Frontal cortex (tissue), 4 donors: ENCODE data around the gene TLL1. TPM values are rescaled to one million over a fixed set of nuclear protein-coding genes. Genes with fewer than 3 reads are reported as not detected.

ENCODE experiments used
- DNase-seq, 2 donors: peaks; one replicate each; pipeline ENCODE4 v3.0.0; 2012; ENCODE audit warnings: low spot score in 2 of 2
- FAIRE-seq: peaks from 2 replicates; lab custom pipeline; 2012; peaks lifted over from hg19 to GRCh38; lab: Jason Lieb, UNC
- total RNA-seq: library from RNA; depleted of rRNA; stranded (reverse); fragments of >200 nt; gene quantifications from one replicate; pipeline ENCODE4 v1.2.3, GENCODE V29; 2014
- donor health status: control.
- donor health status: control.
- donor health status: control.

The TLL1 gene
- total RNA-seq, 1 donor from 2014 or later = 2.9 TPM

DNA sequence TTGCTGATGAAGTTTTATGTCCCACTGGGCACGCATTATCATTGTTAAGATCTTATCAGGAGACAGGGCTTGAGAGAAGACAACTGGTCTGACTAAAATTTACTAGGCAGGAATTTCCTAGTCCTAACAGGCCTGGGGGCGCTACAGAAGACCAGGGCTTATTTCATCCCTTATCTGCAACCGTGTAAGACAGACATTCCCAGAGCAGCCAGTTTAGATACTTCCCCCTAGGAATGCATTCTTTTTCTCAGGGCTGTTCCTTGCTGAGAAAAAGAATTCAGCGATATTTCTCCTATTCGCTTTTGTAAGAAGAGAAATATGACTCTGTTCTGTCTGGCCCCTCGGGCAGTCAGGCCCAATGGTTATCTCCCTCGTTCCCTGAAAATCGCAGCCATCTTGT lies 93.8 kb downstream of the TLL1 start:
- DNase-seq = no peak

GRCh38 chr4:165967486-165967885 lies 94.4 kb downstream of the TLL1 start:
- no peak for FAIRE-seq

More for the DNA sequence above, 93.8 kb downstream of the TLL1 start:
- no peak for FAIRE-seq

DNA sequence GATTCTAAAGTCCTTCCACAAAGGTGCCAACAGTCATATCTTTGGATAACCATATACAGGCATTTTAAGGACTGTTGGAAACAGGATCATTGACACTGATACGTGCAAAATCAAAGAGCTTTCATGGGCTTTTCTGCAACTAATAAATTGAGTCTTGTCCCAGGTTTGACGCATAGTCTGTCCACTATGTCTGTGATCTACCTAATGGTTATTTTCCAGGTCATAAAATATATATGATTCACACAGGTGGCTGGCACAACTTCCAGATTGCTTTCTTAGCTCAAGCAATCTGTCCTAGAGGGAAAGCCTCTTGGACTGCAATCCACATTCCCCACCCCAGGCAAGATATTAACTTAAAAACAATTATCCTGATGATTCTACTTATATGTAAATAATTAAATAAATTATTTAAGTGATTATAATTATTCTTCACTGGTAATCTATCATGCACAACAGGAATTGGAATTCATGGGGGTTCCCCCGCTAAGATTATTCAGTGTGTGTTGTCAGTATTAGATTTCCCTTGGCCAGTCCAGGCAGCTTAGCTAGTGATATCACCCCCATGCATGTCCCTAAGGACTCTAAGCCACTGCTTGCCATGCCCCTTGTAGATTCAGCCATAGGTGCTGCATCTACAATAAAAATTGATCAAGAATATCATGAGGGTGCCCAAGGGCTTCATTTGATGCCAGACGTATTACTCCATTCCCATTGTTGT lies 97.8 kb downstream of the TLL1 start:
- FAIRE-seq = no peak
- DNase-seq = no peak

More at GRCh38 chr4:165967486-165967885, 94.4 kb downstream of the TLL1 start:
- no peak for DNase-seq

GRCh38 chr4:165971446-165971845 lies 98.4 kb downstream of the TLL1 start:
- FAIRE-seq (no peak), DNase-seq (no peak)

GRCh38 chr4:165971933-165972332 lies 98.9 kb downstream of the TLL1 start:
- no peak for FAIRE-seq

GRCh38 chr4:165972747-165973146 lies 99.7 kb downstream of the TLL1 start:
- FAIRE-seq (no peak), DNase-seq (no peak)

More at GRCh38 chr4:165971933-165972332, 98.9 kb downstream of the TLL1 start:
- DNase-seq = no peak

GRCh38 chr4:165982934-165983333 lies 109.9 kb downstream of the TLL1 start:
- no peak for DNase-seq
- FAIRE-seq = no peak

DNA sequence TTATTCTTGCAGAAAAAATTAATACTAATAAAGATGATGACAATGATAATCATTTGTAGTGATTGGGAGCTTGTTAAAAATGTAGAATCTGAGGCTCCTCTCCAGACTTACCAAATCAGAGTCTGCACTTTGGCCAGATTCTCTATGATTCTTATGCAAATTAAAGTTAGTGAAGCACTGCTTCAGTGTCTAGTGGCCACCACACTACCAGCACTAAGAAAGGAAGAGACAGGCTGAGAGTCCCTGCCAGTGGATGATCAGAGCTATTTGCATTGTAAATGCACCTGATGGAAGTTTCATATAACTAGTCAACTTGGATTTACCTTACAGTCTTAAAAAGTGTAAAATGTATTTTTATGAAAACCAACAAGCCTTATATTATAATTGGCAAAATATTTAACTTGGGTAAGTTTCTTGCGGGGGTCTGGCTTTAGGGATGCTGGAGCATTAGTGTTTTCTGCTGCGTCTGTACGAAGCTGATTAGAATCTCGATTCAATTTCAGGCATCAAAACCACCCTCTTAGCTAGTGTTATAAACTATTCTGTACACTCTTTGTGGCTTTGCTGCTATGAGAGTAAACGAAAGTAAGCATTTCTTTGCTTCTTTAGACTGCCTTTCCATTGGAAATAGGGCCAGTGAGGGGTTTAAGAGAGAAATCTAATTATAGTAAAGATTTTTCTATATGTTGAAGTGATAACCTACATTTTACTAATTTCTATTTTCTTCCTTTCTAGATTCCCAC lies 114.1 kb downstream of the TLL1 start:
- FAIRE-seq (no peak), DNase-seq (no peak)

GRCh38 chr4:165991325-165992180 lies 118.5 kb downstream of the TLL1 start:
- DNase-seq (no peak), FAIRE-seq (no peak)

GRCh38 chr4:165992283-165992682 lies 119.2 kb downstream of the TLL1 start:
- FAIRE-seq = no peak
- DNase-seq = no peak

- FAIRE-seq (no peak), DNase-seq (no peak)
Measured at GRCh38 chr4:165994701-165995100, 121.7 kb downstream of the TLL1 start.

- no peak for FAIRE-seq
- no peak for DNase-seq
Measured at GRCh38 chr4:166003811-166004210, 130.8 kb downstream of the TLL1 start.

GRCh38 chr4:166006217-166006616 lies 133.2 kb downstream of the TLL1 start:
- DNase-seq = no peak
- no peak for FAIRE-seq

- DNase-seq = no peak
Measured at GRCh38 chr4:166008510-166008909, 135.5 kb downstream of the TLL1 start.

DNA sequence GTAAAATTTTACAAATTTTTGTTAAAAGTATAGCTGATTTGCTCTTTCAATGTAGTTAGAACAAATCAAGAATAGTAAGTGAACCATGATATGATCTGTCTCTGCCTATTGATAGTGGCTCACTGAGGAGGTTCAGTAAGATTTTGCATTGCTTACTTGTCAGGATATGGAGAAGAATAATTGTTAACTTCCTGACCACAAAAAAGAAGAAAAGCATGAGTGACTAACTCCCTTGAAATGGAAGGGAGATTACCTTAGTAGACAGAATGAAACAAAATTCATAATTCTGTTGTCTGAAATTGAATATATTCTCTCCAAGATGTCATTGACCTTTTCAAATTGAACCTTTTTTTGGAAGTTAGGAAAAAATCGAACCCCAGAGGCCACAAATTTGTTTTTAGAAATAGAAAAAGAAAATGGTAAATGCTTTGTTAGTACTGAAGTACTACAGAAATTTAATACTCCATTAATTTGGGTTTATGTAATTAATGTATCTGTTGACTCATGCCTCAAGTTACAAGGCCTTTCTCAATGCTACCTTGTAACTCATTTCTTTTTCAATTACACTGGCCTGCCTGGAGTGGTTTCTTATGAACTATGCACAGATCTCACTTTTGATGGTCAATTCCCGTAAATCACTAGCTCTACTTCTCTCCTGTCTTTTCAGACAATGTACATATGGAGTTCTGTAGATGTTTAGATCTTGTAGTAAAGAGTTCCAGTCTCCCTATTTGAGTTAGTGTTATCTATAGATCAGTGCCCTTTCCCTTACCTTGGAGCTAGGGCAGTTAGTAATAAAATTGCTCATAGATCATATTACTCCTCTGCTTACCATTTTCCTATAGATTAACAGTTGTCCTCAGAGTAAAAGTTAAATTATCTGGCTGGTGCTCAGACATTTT lies 139.3 kb downstream of the TLL1 start:
- no peak for DNase-seq
- FAIRE-seq = no peak

More at GRCh38 chr4:166008510-166008909, 135.5 kb downstream of the TLL1 start:
- FAIRE-seq = no peak

DNA sequence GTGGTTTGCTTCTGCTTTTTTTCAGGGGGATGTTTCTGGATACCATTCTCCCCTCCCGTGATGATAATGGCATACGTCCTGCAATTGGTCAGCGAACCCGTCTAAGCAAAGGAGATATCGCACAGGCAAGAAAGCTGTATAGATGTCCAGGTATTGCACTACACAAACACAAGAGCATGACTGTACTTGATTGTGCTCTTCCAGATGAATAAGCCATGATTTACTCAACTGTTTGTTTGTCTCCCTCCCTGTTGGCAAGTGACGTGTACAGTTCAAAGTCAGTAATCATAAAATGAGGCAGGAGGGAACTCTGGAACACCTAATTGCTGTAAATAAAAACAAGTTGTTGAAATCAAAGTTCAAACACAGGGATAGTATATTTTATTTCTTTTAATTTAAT lies 141.4 kb downstream of the TLL1 start:
- no peak for DNase-seq
- FAIRE-seq = no peak

GRCh38 chr4:166017804-166018203 lies 144.8 kb downstream of the TLL1 start:
- FAIRE-seq = no peak
- DNase-seq = no peak

- FAIRE-seq (no peak), DNase-seq (no peak)
Measured at GRCh38 chr4:166019441-166020220, 146.6 kb downstream of the TLL1 start.

GRCh38 chr4:166021617-166022016 lies 148.6 kb downstream of the TLL1 start:
- FAIRE-seq = no peak
- no peak for DNase-seq
